NCI-H2196 (cell line): ENCODE measurements around the gene GJA4.

Experiments used
- DNase-seq: peaks from one replicate; lab custom pipeline; 2025; ENCODE audit not compliant: unreplicated experiment; lab: John Stamatoyannopoulos, UW

GJA4 gene

DNA sequence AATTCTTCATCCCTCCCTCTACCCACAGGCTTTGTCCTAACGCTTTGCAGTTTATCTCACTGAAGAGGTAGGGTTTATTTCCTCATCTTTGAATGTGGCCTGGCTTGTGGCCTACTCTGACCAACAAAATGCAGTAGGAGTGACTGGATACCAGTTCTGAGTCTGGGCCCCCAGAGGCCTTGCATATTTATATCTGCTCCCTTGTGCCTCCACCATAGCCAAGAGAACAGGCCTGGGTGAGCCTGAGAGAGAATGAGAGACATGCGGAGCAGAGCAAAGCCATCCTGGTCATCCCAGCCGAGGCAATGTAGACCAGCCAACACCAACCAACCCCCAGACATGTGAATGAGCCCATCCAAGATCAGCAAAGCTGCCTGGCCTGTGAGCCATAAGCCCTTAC is 36.5 kb downstream of the GJA4 start:
- DNase-seq, result no peak

DNA sequence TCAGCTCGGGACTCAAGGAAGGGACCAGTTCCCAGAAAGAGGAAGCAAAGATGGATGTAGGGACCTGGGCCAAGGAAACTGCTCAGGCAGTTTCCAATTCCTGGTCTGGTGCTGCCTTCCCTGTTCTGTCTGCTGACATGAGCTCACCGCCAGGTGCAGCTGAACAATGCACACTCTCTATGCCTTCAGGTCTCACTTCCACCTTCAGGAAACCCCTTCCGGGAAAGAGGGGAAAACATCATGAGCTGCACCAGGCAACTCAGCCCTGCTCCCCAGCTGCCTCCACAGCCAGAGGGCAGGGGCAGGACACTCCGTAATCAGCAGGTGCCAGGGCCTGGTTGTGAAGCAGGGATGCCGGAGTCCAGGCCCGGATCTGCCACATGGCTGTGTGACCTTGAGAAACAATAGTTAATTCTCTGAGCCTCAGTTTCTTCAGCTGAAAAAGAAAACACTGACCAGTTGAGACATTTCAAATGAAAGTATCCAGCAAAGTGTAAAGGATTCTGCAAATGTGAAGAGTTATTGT is 39.0 kb downstream of the GJA4 start:
- DNase-seq, result peak; percentile 13

DNA sequence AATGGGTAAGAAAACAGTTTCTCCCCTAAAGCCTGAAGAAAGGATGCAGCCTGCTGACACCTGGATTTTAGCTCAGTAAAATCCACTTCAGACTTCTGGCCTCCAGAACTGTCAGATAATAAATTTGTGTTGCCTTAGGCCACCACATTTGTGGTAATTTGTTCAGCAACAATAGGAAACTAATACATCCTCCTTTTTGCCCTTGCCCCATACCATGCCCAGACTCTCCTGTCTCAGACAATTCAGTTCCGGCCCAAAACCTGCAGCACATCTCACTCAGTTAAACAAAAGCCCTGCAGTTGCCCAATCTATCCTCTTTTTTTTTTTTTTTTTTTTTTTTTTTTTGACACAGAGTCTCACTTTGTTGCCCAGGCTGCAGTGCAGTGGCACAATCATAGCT is 40.9 kb downstream of the GJA4 start:
- no peak for DNase-seq

DNA sequence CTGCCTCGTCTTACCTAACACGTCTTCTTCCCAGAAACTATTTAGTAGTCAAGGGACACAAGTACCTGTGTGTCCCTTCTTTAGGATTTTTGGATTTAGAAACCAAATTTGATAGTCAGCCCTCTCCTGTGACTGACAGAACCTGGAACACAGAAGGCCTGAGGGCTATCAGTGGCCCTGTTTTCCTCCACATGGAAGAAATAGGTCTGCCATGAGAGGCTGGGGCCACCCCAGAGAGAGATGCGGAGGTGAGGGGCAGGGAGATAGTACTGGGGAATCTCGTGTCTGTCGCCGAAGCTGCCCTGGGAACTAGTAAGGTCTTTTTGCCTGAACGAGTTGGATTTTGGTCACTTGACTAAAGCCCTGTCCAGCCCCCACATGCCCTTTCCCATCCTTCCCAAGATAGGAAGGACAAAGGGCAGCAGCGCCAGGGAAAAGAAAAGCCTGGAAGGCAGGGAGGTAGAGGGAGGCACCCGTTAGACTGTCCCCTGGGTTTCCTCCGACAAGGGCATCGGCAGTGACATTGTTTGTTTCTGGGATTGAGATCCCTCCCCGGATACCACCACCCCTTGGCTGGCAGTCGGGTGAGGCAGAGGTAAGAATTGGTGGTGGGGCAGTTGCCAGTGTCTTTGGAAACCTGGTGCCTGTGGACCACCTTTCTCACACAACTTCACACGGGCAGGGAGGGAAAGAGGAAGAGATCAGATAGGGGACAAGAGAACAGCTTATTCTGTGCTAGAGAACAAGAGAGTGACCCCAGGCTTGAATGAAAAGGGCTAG is 46.9 kb downstream of the GJA4 start:
- DNase-seq, result no peak

DNA sequence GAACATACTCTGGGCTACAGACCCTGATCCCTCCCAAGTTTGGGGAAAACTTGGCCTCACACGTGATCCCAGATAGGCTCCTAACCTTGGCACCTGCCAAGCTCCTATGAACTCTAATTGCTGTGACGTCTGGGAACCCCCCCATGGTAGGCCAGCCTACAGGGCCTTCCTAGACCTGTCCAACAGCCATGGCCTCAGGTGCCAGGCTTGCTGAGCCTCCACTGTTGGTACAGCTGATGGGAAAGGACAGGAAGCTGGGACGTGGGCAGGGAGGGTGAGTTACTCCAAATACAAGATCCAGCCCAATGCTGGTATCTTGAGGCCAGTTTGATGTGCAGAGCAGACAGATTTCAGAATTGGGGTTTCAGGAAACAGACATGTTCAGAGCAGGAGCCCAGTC is 47.6 kb downstream of the GJA4 start:
- DNase-seq, result no peak

DNA sequence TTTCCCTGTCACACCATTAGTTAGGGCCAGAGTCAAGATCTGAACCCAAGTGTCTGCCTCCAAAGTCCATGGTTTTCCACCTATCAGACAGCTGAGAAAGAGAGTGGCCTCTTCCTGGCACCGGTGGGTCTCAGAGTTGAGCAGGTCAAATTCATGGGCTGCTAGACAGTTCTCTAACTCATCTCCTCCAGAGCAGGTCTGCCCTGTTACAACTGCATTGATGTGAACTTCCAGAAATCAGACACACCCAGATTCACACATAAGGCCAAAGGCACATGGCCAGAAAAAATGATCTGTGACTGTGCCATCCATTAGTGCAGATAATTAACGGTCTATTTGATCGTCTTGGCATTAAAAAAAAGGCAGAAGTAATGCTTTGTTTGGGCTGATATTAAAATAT is 49.3 kb downstream of the GJA4 start:
- no peak for DNase-seq

DNA sequence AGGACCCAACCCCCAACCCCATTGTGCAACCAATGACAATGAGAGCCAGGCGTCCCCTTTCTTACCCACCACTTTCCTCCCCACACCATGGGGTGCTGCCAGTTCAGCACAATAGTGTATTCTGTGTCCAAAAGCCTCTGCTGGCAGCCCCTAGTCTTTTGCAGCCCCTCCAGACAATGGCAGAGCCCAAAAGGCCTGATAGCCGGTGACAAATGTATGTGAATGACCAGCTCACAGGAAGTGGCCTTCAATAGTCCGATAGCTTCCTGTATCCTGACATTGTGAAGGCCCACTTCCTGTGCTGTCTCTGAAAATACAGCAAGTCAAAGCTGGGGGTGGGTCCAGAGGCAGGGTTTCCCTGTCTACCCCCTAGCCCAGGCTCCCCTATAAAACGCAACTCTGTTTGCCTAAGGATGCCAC is 50.2 kb downstream of the GJA4 start:
- DNase-seq, result no peak

DNA sequence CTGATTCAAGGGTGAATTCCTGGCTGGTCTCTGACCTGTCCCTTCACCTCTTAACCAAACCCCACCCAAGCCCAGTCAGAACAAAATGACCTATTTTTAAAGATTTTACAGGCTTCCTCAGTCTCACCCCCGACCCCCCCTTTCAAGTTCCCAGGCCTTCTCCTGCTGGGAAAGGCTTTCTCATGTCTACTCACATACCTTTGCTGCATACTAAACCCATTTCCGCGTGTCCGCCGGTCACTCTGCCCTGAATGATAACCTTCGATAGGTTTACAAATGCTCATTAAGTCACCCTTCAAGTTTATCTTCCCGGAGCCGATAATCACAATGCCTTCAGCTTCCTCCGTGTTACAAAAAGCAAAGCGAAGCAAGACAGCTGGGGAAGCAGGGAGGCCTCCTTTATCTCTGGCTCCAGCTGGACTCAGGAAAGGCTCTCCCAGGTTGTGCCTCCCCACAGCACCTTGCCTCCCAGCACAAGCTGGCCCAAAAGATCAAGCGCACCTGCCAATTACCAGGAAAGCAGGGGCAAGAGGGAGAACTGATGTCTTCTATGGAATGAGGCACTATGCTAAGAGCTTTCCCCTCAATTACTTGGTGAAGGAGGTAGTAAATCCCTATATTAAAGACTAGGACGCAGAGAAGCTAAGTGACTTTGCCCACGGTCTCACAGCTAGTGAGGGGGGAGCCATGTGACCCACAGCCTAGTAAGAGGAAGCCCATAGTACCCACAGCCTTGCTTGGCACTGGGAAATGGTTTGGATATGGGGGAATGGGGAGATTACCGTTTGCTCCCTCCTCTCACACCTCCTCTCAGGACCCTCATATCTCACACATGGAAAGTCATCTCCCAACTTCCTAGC is 50.8 kb downstream of the GJA4 start:
- no peak for DNase-seq

DNA sequence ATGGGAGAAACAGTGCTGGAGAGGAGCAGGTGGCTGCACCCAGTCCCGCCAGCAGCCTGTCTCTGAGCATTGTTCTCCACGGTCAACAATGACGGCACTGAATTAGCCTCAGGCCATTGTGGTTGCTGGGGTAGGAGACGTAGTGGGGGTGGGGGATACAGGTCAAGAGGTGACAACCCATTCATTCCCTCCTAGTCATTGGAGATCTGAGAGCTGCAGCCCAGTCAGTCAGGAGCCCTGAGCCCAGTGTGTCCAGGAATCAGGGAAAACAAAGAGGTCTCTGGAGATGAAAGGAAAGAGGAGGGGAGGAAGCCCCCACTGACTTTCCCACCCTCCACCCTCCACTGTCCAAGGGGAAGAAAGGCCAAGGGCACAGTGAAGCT is 51.4 kb downstream of the GJA4 start:
- DNase-seq, result peak; percentile 17
